HEK293 (cell line): ENCODE measurements around the gene NPHP4.
A peak's percentile ranks its signal among the peaks of the same experiment; 100 is the strongest.

Experiments used
- CTCF ChIA-PET: fragments of 350-600 bp; formaldehyde crosslinking; extraction: SDS; loops from one replicate; lab custom pipeline; 2021; ENCODE audit warnings: antibody characterized with exemption; lab: Yijun Ruan, JAX
- POLR2A ChIA-PET: fragments of 300-600 bp; formaldehyde crosslinking; extraction: SDS; loops from one replicate; lab custom pipeline; 2020; ENCODE audit warnings: antibody characterized with exemption, inconsistent platforms; lab: Yijun Ruan, JAX
- H3K27ac ChIP-seq: fragments of 200-500 bp; sonication (Bioruptor generic); 2 replicates; pipeline ENCODE4 v1.5.1; 2014; ENCODE audit warnings: low read depth, low read length, control low read depth, inconsistent platforms; ENCODE audit errors: extremely low read depth
- H3K36me3 ChIP-seq, 2 experiments: fragments of 200-500 bp in 1 of 2; sonication (Bioruptor generic) in 1 of 2; 1 replicate in 1 of 2; 2 replicates in 1 of 2; pipeline ENCODE4 v1.5.1; 2014 to 2017; ENCODE audit warnings: inconsistent platforms in 2 of 2, low read length in 2 of 2; ENCODE audit not compliant: control insufficient read depth in 2 of 2, insufficient read depth in 1 of 2
- H3K4me1 ChIP-seq: fragments of 200-500 bp; sonication (Bioruptor generic); 2 replicates; pipeline ENCODE4 v1.5.1; 2014; ENCODE audit warnings: mild to moderate bottlenecking, low read length, inconsistent platforms; ENCODE audit not compliant: control insufficient read depth, insufficient read depth
- H3K4me3 ChIP-seq: 2 replicates; pipeline ENCODE4 v1.5.1; 2011; ENCODE audit warnings: low read depth, mild to moderate bottlenecking, control low read depth, low read length, moderate library complexity
- H3K9me3 ChIP-seq: fragments of 200-500 bp; sonication (Bioruptor generic); 2 replicates; pipeline ENCODE4 v1.5.1; 2014; ENCODE audit warnings: low read depth, low read length, inconsistent platforms; ENCODE audit not compliant: control insufficient read depth, insufficient read depth
- KLF17 ChIP-seq: fragments of 450-650 bp; formaldehyde crosslinking; IDR thresholded peaks from 2 replicates; pipeline ENCODE4 v1.5.1; 2016; ENCODE audit warnings: missing biosample characterization, missing genetic modification characterization
- OSR2 ChIP-seq: fragments of 450-650 bp; formaldehyde crosslinking; IDR thresholded peaks from 2 replicates; pipeline ENCODE4 v1.5.1; 2016; ENCODE audit warnings: missing biosample characterization, missing genetic modification characterization
- REST ChIP-seq: fragments of 450-650 bp; formaldehyde crosslinking; IDR thresholded peaks from 2 replicates; pipeline ENCODE4 v1.5.1; 2016; ENCODE audit warnings: missing biosample characterization, missing genetic modification characterization
- SCRT1 ChIP-seq: fragments of 450-650 bp; formaldehyde crosslinking; IDR thresholded peaks from 2 replicates; pipeline ENCODE4 v1.5.1; 2016; ENCODE audit warnings: missing biosample characterization, missing genetic modification characterization, borderline replicate concordance
- TCF7L2 ChIP-seq: IDR thresholded peaks from 2 replicates; pipeline ENCODE4 v1.6.1; 2011; ENCODE audit warnings: low read depth, mild to moderate bottlenecking, inconsistent platforms, low read length, moderate library complexity, borderline replicate concordance
- ZBTB7A ChIP-seq: fragments of 450-650 bp; formaldehyde crosslinking; IDR thresholded peaks from 2 replicates; pipeline ENCODE4 v1.5.1; 2016; ENCODE audit warnings: low read depth, missing biosample characterization, missing genetic modification characterization
- ZNF10 ChIP-seq: fragments of 450-650 bp; formaldehyde crosslinking; IDR thresholded peaks from 2 replicates; pipeline ENCODE4 v1.5.1; 2017; ENCODE audit warnings: missing biosample characterization, missing genetic modification characterization
- ZNF175 ChIP-seq: fragments of 450-650 bp; formaldehyde crosslinking; IDR thresholded peaks from 2 replicates; pipeline ENCODE4 v1.5.1; 2016; ENCODE audit warnings: missing biosample characterization, missing genetic modification characterization
- ZNF18 ChIP-seq: fragments of 450-650 bp; formaldehyde crosslinking; IDR thresholded peaks from 2 replicates; pipeline ENCODE4 v1.5.1; 2016; ENCODE audit warnings: missing biosample characterization, missing genetic modification characterization
- ZNF211 ChIP-seq: fragments of 450-650 bp; formaldehyde crosslinking; IDR thresholded peaks from 2 replicates; pipeline ENCODE4 v1.5.1; 2016; ENCODE audit warnings: low read depth, missing biosample characterization, missing genetic modification characterization
- ZNF354C ChIP-seq: fragments of 450-650 bp; formaldehyde crosslinking; IDR thresholded peaks from 2 replicates; pipeline ENCODE4 v1.5.1; 2016; ENCODE audit warnings: missing biosample characterization, missing genetic modification characterization, low read depth, borderline replicate concordance
- ZNF514 ChIP-seq: fragments of 450-650 bp; formaldehyde crosslinking; IDR thresholded peaks from 2 replicates; pipeline ENCODE4 v1.5.1; 2016; ENCODE audit warnings: missing biosample characterization, missing genetic modification characterization
- ZNF623 ChIP-seq: fragments of 450-650 bp; formaldehyde crosslinking; IDR thresholded peaks from 2 replicates; pipeline ENCODE4 v1.5.1; 2016; ENCODE audit warnings: missing biosample characterization, missing genetic modification characterization
- TF ChIP-seq, protein P1 (sequence below): fragments of 450-650 bp; formaldehyde crosslinking; IDR thresholded peaks from 2 replicates; pipeline ENCODE4; 2016; ENCODE audit warnings: missing biosample characterization, missing genetic modification characterization

The NPHP4 gene

DNA sequence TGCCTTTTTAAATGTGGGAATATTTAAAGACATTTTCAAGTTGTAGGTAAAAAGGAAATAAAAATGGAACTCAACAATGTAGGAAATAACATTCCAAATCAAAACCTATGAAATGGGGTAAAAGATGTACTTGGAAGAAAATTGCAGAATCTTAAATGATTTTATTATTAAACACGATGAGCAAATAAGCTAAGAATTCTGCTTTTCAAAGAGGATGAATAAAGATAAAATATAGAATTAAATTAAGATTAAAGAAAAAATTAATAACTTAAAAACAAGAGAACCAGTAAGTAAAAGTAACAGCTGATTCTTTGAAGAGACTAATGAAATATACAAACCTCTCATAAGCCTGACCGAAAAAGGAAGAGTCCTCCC, 74.0 kb downstream of the NPHP4 start (continued):
- TF ChIP-seq ZNF18 (tag by site-specific recombination), result no peak
- no peak for TF ChIP-seq REST (tag by site-specific recombination)
- no peak for TF ChIP-seq ZNF514
- no peak for TF ChIP-seq ZNF623 (tag by site-specific recombination)
- TF ChIP-seq SCRT1 (tag by site-specific recombination), result no peak
- TF ChIP-seq ZNF175, result no peak
- no peak for TF ChIP-seq ZNF354C (tag by site-specific recombination)
- no peak for TF ChIP-seq ZNF211

GRCh38 chr1:5917591-5918274, 74.5 kb downstream of the NPHP4 start:
- Histone ChIP-seq H3K9me3 (no peaks in the 10 kb centered on the region), H3K36me3 (no peaks in the 10 kb centered on the region), H3K4me1 (no peaks in the 10 kb centered on the region), H3K4me3 (no peak overlapping the region), H3K27ac (no peak overlapping the region)
- ChIA-PET POLR2A (no interaction called here), CTCF (interaction anchor here (0.7 to 1.6 kb wide), 5 partner anchors 8 to 407 kb away, joined by 3 to 4 read pairs (median 3); no protein-coding TSS in a partner anchor)
- peak; percentile 70; the same call in 1 of the 2 replicates for TF ChIP-seq ZNF10 (tag by site-specific recombination)
- TF ChIP-seq OSR2 (tag by site-specific recombination), result no peak
- TF ChIP-seq, protein P1, sequence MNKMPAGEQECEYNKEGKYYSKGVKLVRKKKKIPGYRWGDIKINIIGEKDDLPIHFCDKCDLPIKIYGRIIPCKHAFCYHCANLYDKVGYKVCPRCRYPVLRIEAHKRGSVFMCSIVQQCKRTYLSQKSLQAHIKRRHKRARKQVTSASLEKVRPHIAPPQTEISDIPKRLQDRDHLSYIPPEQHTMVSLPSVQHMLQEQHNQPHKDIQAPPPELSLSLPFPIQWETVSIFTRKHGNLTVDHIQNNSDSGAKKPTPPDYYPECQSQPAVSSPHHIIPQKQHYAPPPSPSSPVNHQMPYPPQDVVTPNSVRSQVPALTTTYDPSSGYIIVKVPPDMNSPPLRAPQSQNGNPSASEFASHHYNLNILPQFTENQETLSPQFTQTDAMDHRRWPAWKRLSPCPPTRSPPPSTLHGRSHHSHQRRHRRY (tag by site-specific recombination), result no peak

- Histone ChIP-seq H3K27ac (no peak overlapping the region), H3K9me3 (no peaks in the 10 kb centered on the region), H3K4me3 (no peak overlapping the region), H3K36me3 (no peaks in the 10 kb centered on the region), H3K4me1 (no peaks in the 10 kb centered on the region)
- no peak for TF ChIP-seq KLF17
- TF ChIP-seq ZBTB7A (tag by site-specific recombination), result no peak
- TF ChIP-seq TCF7L2, result no peak
- CTCF ChIA-PET, result interaction anchor here (0.7 to 1.6 kb wide), 4 partner anchors 9 to 23 kb away, joined by 3 to 4 read pairs (median 3); no protein-coding TSS in a partner anchor
- POLR2A ChIA-PET, result interaction anchor here (0.7 kb wide), 1 partner anchor 119 kb away, joined by 3 read pairs; no protein-coding TSS in a partner anchor
Measured at GRCh38 chr1:5917281-5917590, 75.0 kb downstream of the NPHP4 start.
